ENCODE results near the gene C5orf22. TPM values are rescaled to one million over a fixed set of nuclear protein-coding genes. Genes with fewer than 3 reads are reported as not detected.
A peak's percentile ranks its signal among the peaks of the same experiment; 100 is the strongest.

Gene C5orf22
- total RNA-seq, 1 experiment from 2014 or later = 31.9 TPM

DNA sequence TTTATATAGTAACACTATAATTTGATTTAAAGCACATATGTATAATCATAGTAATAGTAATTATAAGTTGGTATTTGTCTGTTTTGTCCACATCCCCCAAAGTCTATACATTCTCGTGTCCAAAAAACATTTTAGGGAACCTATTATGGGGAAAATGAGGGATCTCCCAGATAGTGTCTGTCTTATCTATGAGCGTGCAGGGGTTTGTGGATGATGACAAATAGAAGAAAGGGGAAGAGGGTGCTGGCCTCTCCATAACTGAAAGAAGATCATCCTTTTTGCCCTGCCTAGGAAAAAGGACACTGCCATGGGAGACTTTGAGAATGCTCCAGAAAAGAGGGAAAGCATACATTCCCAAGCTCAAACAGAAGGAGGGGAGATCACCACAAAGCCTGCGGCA is 45.3 kb downstream of the C5orf22 start:
- H3K27me3 ChIP-seq (replicated peaks; ENCODE audit: insufficient read depth, low read depth, low read length, poor library complexity) = no peaks in the 10 kb centered on the region
- TF ChIP-seq, protein P1, sequence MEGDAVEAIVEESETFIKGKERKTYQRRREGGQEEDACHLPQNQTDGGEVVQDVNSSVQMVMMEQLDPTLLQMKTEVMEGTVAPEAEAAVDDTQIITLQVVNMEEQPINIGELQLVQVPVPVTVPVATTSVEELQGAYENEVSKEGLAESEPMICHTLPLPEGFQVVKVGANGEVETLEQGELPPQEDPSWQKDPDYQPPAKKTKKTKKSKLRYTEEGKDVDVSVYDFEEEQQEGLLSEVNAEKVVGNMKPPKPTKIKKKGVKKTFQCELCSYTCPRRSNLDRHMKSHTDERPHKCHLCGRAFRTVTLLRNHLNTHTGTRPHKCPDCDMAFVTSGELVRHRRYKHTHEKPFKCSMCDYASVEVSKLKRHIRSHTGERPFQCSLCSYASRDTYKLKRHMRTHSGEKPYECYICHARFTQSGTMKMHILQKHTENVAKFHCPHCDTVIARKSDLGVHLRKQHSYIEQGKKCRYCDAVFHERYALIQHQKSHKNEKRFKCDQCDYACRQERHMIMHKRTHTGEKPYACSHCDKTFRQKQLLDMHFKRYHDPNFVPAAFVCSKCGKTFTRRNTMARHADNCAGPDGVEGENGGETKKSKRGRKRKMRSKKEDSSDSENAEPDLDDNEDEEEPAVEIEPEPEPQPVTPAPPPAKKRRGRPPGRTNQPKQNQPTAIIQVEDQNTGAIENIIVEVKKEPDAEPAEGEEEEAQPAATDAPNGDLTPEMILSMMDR (conservative IDR thresholded peaks at IDR 0.05; ENCODE audit: low read depth, low read length) = no peak
- TF ChIP-seq EZH2 (IDR thresholded peaks at IDR 0.05; ENCODE audit: borderline replicate concordance, low read depth, low read length, poor library complexity, severe bottlenecking) = no peak
- no peaks in the 10 kb centered on the region for H3K9me3 ChIP-seq (ENCODE audit: low read depth, low read length, poor library complexity, severe bottlenecking)
- no peaks in the 10 kb centered on the region for H3K4me1 ChIP-seq (ENCODE audit: insufficient read depth, low read length, poor library complexity, severe bottlenecking)
- no peak overlapping the region for H3K27ac ChIP-seq (ENCODE audit: low read depth, low read length, poor library complexity, severe bottlenecking)
- ChIA-PET CTCF (no interaction called here), POLR2A (ENCODE audit: low non-redundant PET) (no interaction called here)
- DNase-seq (ENCODE audit: low spot score) = no peak
- intact Hi-C loops (cut with micrococcal nuclease; ENCODE audit: unreplicated experiment) = no loop called here
- BruUV-seq (replicated peaks) = no TSS peak
- H3K4me3 ChIP-seq (ENCODE audit: low read depth, low read length, poor library complexity, severe bottlenecking) = no peak overlapping the region
- no peaks in the 10 kb centered on the region for H3K36me3 ChIP-seq (ENCODE audit: insufficient read depth, low read length, poor library complexity, severe bottlenecking)

DNA sequence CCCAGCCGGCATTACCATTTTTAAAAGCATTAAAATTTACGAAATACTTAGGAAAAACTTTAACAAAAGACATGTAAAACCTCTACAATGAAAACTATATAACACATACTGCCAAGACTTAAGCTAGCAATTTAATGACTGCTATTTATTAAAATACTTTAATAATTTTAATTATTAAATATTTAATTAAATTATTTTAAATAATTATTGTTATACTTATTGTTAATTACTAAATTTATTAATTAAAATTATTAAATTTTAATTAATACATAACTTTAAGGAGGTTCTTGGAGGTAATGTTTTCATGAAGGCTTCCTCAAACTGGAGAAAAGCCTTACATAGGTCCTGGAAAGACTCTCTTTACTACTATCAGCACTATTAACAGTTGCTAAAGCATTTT is 47.5 kb downstream of the C5orf22 start:
- TF ChIP-seq, protein P1 (conservative IDR thresholded peaks at IDR 0.05; ENCODE audit: low read depth, low read length) = no peak
- no peak for TF ChIP-seq EZH2 (IDR thresholded peaks at IDR 0.05; ENCODE audit: borderline replicate concordance, low read depth, low read length, poor library complexity, severe bottlenecking)
- POLR2A ChIA-PET (ENCODE audit: low non-redundant PET) = no interaction called here
- BruUV-seq (replicated peaks) = no TSS peak
- no peaks in the 10 kb centered on the region for H3K27me3 ChIP-seq (replicated peaks; ENCODE audit: insufficient read depth, low read depth, low read length, poor library complexity)
- no peak for DNase-seq (ENCODE audit: low spot score)
- H3K4me3 ChIP-seq (ENCODE audit: low read depth, low read length, poor library complexity, severe bottlenecking) = no peak overlapping the region
- H3K4me1 ChIP-seq (ENCODE audit: insufficient read depth, low read length, poor library complexity, severe bottlenecking) = no peaks in the 10 kb centered on the region
- H3K9me3 ChIP-seq (ENCODE audit: low read depth, low read length, poor library complexity, severe bottlenecking) = no peaks in the 10 kb centered on the region
- CTCF ChIA-PET = no interaction called here
- H3K27ac ChIP-seq (ENCODE audit: low read depth, low read length, poor library complexity, severe bottlenecking) = no peak overlapping the region
- no peaks in the 10 kb centered on the region for H3K36me3 ChIP-seq (ENCODE audit: insufficient read depth, low read length, poor library complexity, severe bottlenecking)
- intact Hi-C loops (cut with micrococcal nuclease; ENCODE audit: unreplicated experiment) = no loop called here

DNA sequence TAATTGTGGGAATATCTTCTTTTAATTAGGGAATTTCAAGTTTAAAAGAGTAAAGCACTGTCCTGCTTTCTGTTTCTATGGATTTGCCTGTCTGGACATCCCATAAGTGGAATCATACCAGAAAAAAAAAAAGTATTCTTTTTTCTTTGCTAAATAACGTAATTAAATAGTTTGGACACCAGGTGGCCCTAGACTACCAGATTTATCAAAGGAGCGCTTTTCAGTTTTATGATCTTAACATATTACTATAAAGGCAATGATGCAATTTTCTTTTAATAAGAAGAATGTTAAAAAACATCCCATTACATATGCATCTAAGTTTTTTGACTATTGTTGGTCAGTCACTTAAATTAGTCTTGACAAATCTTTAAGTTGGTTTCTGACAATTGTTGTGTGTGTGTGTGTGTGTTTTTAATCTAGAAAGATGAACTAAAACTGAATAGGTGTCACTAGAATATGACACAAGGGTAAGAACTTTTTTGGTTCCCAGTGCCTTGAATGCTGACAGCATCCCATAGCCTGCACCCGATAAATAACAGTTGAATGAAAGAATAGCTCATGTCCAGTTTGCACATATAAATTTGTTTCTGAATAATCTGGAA is 49.5 kb downstream of the C5orf22 start:
- TF ChIP-seq, protein P1 (conservative IDR thresholded peaks at IDR 0.05; ENCODE audit: low read depth, low read length) = peak; percentile 65
- no peak for TF ChIP-seq EZH2 (IDR thresholded peaks at IDR 0.05; ENCODE audit: borderline replicate concordance, low read depth, low read length, poor library complexity, severe bottlenecking)
- Histone ChIP-seq H3K27ac (ENCODE audit: low read depth, low read length, poor library complexity, severe bottlenecking) (no peak overlapping the region), H3K36me3 (ENCODE audit: insufficient read depth, low read length, poor library complexity, severe bottlenecking) (no peaks in the 10 kb centered on the region), H3K4me1 (ENCODE audit: insufficient read depth, low read length, poor library complexity, severe bottlenecking) (no peaks in the 10 kb centered on the region), H3K4me3 (ENCODE audit: low read depth, low read length, poor library complexity, severe bottlenecking) (no peak overlapping the region), H3K27me3 (replicated peaks; ENCODE audit: insufficient read depth, low read depth, low read length, poor library complexity) (no peaks in the 10 kb centered on the region), H3K9me3 (ENCODE audit: low read depth, low read length, poor library complexity, severe bottlenecking) (peaks cover 6% of the 10 kb centered on the region)
- BruUV-seq (replicated peaks) = no TSS peak
- POLR2A ChIA-PET (ENCODE audit: low non-redundant PET) = no interaction called here
- CTCF ChIA-PET = interaction anchor here (0.7 to 0.8 kb wide), 2 partner anchors 226 to 512 kb away, joined by 3 to 4 read pairs; no protein-coding TSS in a partner anchor
- intact Hi-C loops (cut with micrococcal nuclease; ENCODE audit: unreplicated experiment) = loop anchor here (2.0 kb wide), 2 partner anchors 227 to 511 kb away; no protein-coding TSS in a partner anchor
- peak; percentile 63 for DNase-seq (ENCODE audit: low spot score)

Measured in A673 (cell line).